ENCODE data around the gene SFXN5. TPM values are rescaled to one million over a fixed set of nuclear protein-coding genes. Genes with fewer than 3 reads are reported as not detected.
A peak's percentile ranks its signal among the peaks of the same experiment; 100 is the strongest.

Gene SFXN5
- total RNA-seq, 6 experiments from 2014 or later, result 33.1 to 73.4 (median 56.6) TPM

- ATAC-seq, result peak; percentile 57 to 69 (median 66)
- WGBS (ENCODE audit: insufficient coverage, low coverage, low lambda C conversion rate, missing lambda C conversion rate), result 78% methylated on average over 6 of the region's 15 CpGs
Measured at GRCh38 chr2:72893594-72894319, 177.8 kb downstream of the SFXN5 start.

GRCh38 chr2:72892506-72893173 is 178.9 kb downstream of the SFXN5 start:
- no peaks in the 10 kb centered on the region for H3K9me3 ChIP-seq
- intact Hi-C loops (cut with DNase I), result loop anchor here (10.0 kb wide), 2 partner anchors 192 to 282 kb away; no protein-coding TSS in a partner anchor
- DNase-seq (peak; percentile 74 to 84 (median 76)), ATAC-seq (peak; percentile 76 to 83 (median 80))
- peaks cover 0 to 14% (median 4%) of the 10 kb centered on the region in 4 donors for H3K36me3 ChIP-seq
- no peaks in the 10 kb centered on the region for H3K27me3 ChIP-seq
- peaks cover 0 to 22% (median 9%) of the 10 kb centered on the region in 4 donors for H3K4me1 ChIP-seq
- WGBS (ENCODE audit: insufficient coverage, low coverage, low lambda C conversion rate, missing lambda C conversion rate), result 4% methylated on average over 3 of the region's 11 CpGs
- no peak overlapping the region for H3K4me3 ChIP-seq
- H3K27ac ChIP-seq, result no peak overlapping the region
- no peak for TF ChIP-seq POLR2A (IDR thresholded peaks at IDR 0.05)
- TF ChIP-seq, protein P1, sequence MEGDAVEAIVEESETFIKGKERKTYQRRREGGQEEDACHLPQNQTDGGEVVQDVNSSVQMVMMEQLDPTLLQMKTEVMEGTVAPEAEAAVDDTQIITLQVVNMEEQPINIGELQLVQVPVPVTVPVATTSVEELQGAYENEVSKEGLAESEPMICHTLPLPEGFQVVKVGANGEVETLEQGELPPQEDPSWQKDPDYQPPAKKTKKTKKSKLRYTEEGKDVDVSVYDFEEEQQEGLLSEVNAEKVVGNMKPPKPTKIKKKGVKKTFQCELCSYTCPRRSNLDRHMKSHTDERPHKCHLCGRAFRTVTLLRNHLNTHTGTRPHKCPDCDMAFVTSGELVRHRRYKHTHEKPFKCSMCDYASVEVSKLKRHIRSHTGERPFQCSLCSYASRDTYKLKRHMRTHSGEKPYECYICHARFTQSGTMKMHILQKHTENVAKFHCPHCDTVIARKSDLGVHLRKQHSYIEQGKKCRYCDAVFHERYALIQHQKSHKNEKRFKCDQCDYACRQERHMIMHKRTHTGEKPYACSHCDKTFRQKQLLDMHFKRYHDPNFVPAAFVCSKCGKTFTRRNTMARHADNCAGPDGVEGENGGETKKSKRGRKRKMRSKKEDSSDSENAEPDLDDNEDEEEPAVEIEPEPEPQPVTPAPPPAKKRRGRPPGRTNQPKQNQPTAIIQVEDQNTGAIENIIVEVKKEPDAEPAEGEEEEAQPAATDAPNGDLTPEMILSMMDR (IDR thresholded peaks at IDR 0.05), result peak; percentile 64 to 82 (median 80)

More at GRCh38 chr2:72893594-72894319, 177.8 kb downstream of the SFXN5 start:
- DNase-seq, result peak in 2 of 3 donors; percentile 45 to 57
- no peaks in the 10 kb centered on the region for H3K27me3 ChIP-seq
- H3K27ac ChIP-seq, result no peak overlapping the region
- H3K4me3 ChIP-seq, result no peak overlapping the region
- H3K4me1 ChIP-seq, result peaks cover 0 to 13% (median 6%) of the 10 kb centered on the region in 4 donors
- H3K9me3 ChIP-seq, result no peaks in the 10 kb centered on the region
- TF ChIP-seq, protein P1 (IDR thresholded peaks at IDR 0.05), result peak; percentile 48 to 62 (median 52)
- TF ChIP-seq POLR2A (IDR thresholded peaks at IDR 0.05), result no peak
- intact Hi-C loops (cut with DNase I), result loop anchor here (10.0 kb wide), 2 partner anchors 191 to 281 kb away; no protein-coding TSS in a partner anchor
- peaks cover 0 to 14% (median 4%) of the 10 kb centered on the region in 4 donors for H3K36me3 ChIP-seq

Other genes starting within 250 kb of the SFXN5 start
- gene EXOC6B, start 245.7 kb downstream of the SFXN5 start, total RNA-seq, result 10 to 100 TPM in 2 of 6 experiments, 1 to 10 TPM in 4; 7.8 to 15.1 (median 9.1) TPM
- 10 to 100 TPM; 48.6 to 90.2 (median 68.5) TPM for gene SPR, start 184.3 kb downstream of the SFXN5 start, total RNA-seq
- under 1 TPM in 3 of 6 experiments, not detected in 3; 0.25 to 0.49 (median 0.29) TPM for gene EMX1, start 154.2 kb downstream of the SFXN5 start, total RNA-seq
- 10 to 100 TPM in 3 of 6 experiments, 1 to 10 TPM in 3; 4.5 to 12.7 (median 9.0) TPM for gene RAB11FIP5, start 41.2 kb upstream of the SFXN5 start, total RNA-seq
- not detected for gene NOTO, start 130.9 kb upstream of the SFXN5 start, total RNA-seq
- gene SMYD5, start 142.5 kb upstream of the SFXN5 start, total RNA-seq, result 10 to 100 TPM in 3 of 6 experiments, 1 to 10 TPM in 3; 5.3 to 12.2 (median 9.4) TPM
- 10 to 100 TPM; 17.8 to 26.1 (median 22.5) TPM for gene PRADC1, start 161.5 kb upstream of the SFXN5 start, total RNA-seq
- gene CCT7, start 162.6 kb upstream of the SFXN5 start, total RNA-seq, result 100 to 1,000 TPM in 3 of 6 experiments, 10 to 100 TPM in 3; 83.5 to 131 (median 99.4) TPM
- under 1 TPM; 0.13 to 0.65 (median 0.38) TPM for gene FBXO41, start 212.8 kb upstream of the SFXN5 start, total RNA-seq
- gene EGR4, start 221.8 kb upstream of the SFXN5 start, total RNA-seq, result not detected

Data from right lobe of liver (tissue), 6 donors.